Calu3 (cell line): ENCODE measurements around the gene SLX9. TPM values are rescaled to one million over a fixed set of nuclear protein-coding genes. Genes with fewer than 3 reads are reported as not detected.

Experiments used
- BruUV-seq: library from RNA; stranded (reverse); fragments of 400-500 nt; replicated peaks from 2 replicates; lab custom pipeline; 2021; lab: Mats Ljungman, UMichigan
- CTCF ChIA-PET: fragments of 300-600 bp; sonication (Branson Sonifier 250); formaldehyde crosslinking; loops from one replicate; lab custom pipeline; 2022; ENCODE audit warnings: antibody characterized with exemption; lab: Charles Lee
- DNase-seq: peaks from one replicate; pipeline ENCODE4 v3.0.0; 2022
- H3K27ac Mint-ChIP-seq: one replicate; pipeline ENCODE4 v1.8.0; 2022; ENCODE audit warnings: mixed read lengths; ENCODE audit not compliant: unreplicated experiment
- H3K27me3 Mint-ChIP-seq: one replicate; pipeline ENCODE4 v1.8.0; 2022; ENCODE audit warnings: mixed read lengths; ENCODE audit not compliant: unreplicated experiment
- H3K36me3 Mint-ChIP-seq: one replicate; pipeline ENCODE4 v1.8.0; 2022; ENCODE audit warnings: mild to moderate bottlenecking, moderate library complexity, mixed read lengths; ENCODE audit not compliant: insufficient read depth, unreplicated experiment
- H3K4me1 Mint-ChIP-seq: one replicate; pipeline ENCODE4 v1.8.0; 2022; ENCODE audit warnings: mild to moderate bottlenecking, low read depth, mixed read lengths; ENCODE audit not compliant: unreplicated experiment
- H3K4me3 Mint-ChIP-seq: one replicate; pipeline ENCODE4 v1.8.0; 2022; ENCODE audit warnings: mild to moderate bottlenecking, low read depth, moderate library complexity, mixed read lengths; ENCODE audit not compliant: unreplicated experiment
- H3K9me3 Mint-ChIP-seq: one replicate; pipeline ENCODE4 v1.8.0; 2022; ENCODE audit warnings: low read depth, mixed read lengths; ENCODE audit not compliant: unreplicated experiment
- intact Hi-C: fragments of 100-400 bp; cut with micrococcal nuclease; formaldehyde crosslinking; loops from one replicate; pipeline ENCODE4 v1.10.0; 2022; ENCODE audit not compliant: unreplicated experiment
- total RNA-seq: library from RNA; stranded (reverse); gene quantifications from 2 replicates; pipeline ENCODE4 v1.2.3, GENCODE V29; 2022
- TF ChIP-seq, protein P1 (sequence below): fragments of 200-600 bp; IDR thresholded peaks from one replicate; pipeline ENCODE4 v1.8.0; 2022; ENCODE audit warnings: antibody characterized with exemption; ENCODE audit not compliant: unreplicated experiment

Gene SLX9
- total RNA-seq, 1 experiment from 2014 or later = 24.6 TPM

DNA sequence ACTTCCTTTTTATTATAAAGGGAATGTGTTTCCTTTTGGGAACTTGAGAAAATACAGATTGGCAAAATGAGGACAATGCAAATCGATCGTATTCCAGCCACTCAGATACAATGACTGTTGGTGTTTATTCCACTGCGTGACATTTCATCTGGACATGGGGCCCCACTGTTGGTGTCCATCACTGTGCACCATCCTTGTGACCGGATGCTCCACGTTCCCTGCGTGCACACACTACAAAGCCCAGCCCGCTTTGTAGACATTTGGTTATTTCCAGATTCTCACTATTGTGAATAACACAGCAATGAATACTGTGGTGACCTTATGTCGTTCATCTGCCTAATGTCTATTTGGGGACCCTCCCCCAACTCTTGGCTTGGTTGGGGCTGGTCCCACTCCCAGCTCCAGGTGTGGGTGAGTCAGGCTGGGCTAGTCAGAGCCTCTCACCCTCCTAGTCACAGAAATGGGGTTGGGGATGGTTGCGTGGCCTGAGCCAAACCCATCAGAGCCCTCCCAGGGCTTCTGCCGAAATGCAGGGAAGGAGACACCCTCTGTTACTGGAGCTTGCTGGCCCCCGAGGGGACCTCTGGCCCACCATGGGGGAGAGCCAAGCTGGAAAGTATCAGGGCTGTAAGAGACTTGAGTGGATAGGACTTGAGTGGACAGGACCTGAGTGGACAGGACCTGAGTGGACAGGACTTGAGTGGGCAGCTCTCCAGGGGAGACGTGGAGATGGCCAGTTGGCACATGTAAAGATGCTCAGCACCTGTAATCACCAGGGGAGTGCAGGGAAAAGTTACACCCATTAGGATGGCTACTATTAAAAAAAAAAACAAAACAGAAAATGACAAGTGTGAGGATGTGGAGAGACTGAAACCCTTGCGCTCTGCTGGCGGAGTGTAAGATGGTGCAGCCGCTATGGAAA, 77.5 kb downstream of the SLX9 start:
- TF ChIP-seq, protein P1, sequence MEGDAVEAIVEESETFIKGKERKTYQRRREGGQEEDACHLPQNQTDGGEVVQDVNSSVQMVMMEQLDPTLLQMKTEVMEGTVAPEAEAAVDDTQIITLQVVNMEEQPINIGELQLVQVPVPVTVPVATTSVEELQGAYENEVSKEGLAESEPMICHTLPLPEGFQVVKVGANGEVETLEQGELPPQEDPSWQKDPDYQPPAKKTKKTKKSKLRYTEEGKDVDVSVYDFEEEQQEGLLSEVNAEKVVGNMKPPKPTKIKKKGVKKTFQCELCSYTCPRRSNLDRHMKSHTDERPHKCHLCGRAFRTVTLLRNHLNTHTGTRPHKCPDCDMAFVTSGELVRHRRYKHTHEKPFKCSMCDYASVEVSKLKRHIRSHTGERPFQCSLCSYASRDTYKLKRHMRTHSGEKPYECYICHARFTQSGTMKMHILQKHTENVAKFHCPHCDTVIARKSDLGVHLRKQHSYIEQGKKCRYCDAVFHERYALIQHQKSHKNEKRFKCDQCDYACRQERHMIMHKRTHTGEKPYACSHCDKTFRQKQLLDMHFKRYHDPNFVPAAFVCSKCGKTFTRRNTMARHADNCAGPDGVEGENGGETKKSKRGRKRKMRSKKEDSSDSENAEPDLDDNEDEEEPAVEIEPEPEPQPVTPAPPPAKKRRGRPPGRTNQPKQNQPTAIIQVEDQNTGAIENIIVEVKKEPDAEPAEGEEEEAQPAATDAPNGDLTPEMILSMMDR = no peak
- intact Hi-C loops = no loop called here
- BruUV-seq = no TSS peak
- Mint-ChIP-seq H3K4me3 (no peak overlapping the region), H3K36me3 (peaks cover 6% of the 10 kb centered on the region), H3K4me1 (peaks cover 12% of the 10 kb centered on the region), H3K9me3 (no peaks in the 10 kb centered on the region), H3K27ac (no peak overlapping the region), H3K27me3 (peaks cover 15% of the 10 kb centered on the region)
- CTCF ChIA-PET = no interaction called here
- no peak for DNase-seq

- CTCF ChIA-PET = no interaction called here
- TF ChIP-seq, protein P1 = no peak
- peaks cover 6% of the 10 kb centered on the region for H3K36me3 Mint-ChIP-seq
- no TSS peak for BruUV-seq
- peaks cover 1% of the 10 kb centered on the region for H3K4me1 Mint-ChIP-seq
- no peak overlapping the region for H3K27ac Mint-ChIP-seq
- peaks cover 26% of the 10 kb centered on the region for H3K27me3 Mint-ChIP-seq
- no peak for DNase-seq
- no peak overlapping the region for H3K4me3 Mint-ChIP-seq
- H3K9me3 Mint-ChIP-seq = no peaks in the 10 kb centered on the region
- intact Hi-C loops = no loop called here
These were observed 78.6 kb downstream of the SLX9 start for GRCh38 chr21:45018131-45019075.

DNA sequence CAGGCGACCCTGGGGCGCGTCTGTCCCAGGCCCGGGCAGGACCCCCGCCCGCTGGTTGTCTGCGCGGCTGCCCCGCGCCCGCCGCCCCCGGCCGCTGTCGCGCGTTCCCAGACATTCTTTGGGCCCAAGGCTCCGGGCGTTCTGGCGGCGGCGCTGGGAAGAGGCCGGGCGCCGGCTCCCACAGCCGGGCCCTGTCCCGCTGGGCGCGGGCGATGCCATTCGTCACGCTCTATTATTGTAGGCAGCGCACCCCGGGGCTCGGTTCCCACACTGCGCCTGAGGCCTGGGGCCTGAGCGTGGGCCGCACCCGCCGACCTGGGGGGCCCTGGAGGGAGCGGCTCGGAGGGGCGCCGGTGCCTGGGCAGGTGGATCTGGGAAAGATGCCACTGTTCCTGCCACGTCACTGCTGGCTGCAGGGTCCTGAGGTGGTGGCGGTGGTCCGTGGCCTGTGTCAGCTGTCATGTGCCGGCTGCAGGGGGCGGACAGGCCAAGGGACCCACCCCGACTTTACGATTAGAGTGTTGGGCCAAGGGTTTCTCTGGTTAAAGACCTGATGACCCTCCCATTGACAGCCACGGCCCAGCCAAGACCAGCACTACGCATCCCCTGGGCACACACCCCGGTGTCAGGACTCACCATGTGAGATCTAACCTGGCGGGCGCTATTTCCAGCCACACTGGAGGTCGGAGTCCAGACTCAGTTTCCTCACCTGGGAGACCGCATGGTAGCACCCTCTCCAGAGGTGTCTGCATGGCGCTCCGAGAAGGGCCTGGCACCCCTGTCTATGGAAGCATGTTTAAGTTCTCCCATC, 79.5 kb downstream of the SLX9 start:
- H3K27me3 Mint-ChIP-seq = peaks cover 35% of the 10 kb centered on the region
- H3K4me1 Mint-ChIP-seq = no peaks in the 10 kb centered on the region
- no peaks in the 10 kb centered on the region for H3K9me3 Mint-ChIP-seq
- CTCF ChIA-PET = no interaction called here
- no peak overlapping the region for H3K27ac Mint-ChIP-seq
- no TSS peak for BruUV-seq
- DNase-seq = no peak
- peaks cover 6% of the 10 kb centered on the region for H3K36me3 Mint-ChIP-seq
- TF ChIP-seq, protein P1 = no peak
- intact Hi-C loops = no loop called here
- H3K4me3 Mint-ChIP-seq = no peak overlapping the region
